Neural crest cell (in vitro differentiated cells): ENCODE results near the gene CLDN19. TPM values are rescaled to one million over a fixed set of nuclear protein-coding genes. Genes with fewer than 3 reads are reported as not detected.
"Not testable (repeated sequence)": the region's sequence is repeated elsewhere in the genome, so short reads cannot be mapped to it uniquely, and the experiment has no call there.

Source experiments
- DNase-seq: peaks from one replicate; pipeline ENCODE4 v3.0.0; 2021; ENCODE audit warnings: low read depth, mixed read lengths, low spot score
- H3K27ac Mint-ChIP-seq: one replicate; pipeline ENCODE4 v1.8.0; 2021; ENCODE audit warnings: mild to moderate bottlenecking, mixed read lengths; ENCODE audit not compliant: unreplicated experiment
- H3K27me3 Mint-ChIP-seq: 2 replicates; pipeline ENCODE4 v1.8.0; 2021; ENCODE audit warnings: low read depth, mild to moderate bottlenecking, mixed read lengths
- H3K36me3 Mint-ChIP-seq: 2 replicates; pipeline ENCODE4 v1.8.0; 2021; ENCODE audit warnings: low read depth, mild to moderate bottlenecking, mixed read lengths
- H3K4me1 Mint-ChIP-seq: 2 replicates; pipeline ENCODE4 v1.8.0; 2021; ENCODE audit warnings: mixed read lengths
- H3K4me3 Mint-ChIP-seq: one replicate; pipeline ENCODE4 v1.8.0; 2021; ENCODE audit warnings: mild to moderate bottlenecking, mixed read lengths
- H3K9me3 Mint-ChIP-seq: 2 replicates; pipeline ENCODE4 v1.8.0; 2021; ENCODE audit warnings: mixed read lengths
- total RNA-seq: library from RNA; stranded (reverse); gene quantifications from 2 replicates; pipeline ENCODE4 v1.2.1, GENCODE V29; 2021
- TF ChIP-seq, protein P1 (sequence below): fragments of 200-600 bp; sonication (generic); conservative IDR thresholded peaks from 2 replicates; pipeline ENCODE4 v1.5.0; 2021; ENCODE audit warnings: antibody characterized with exemption, mild to moderate bottlenecking

The CLDN19 gene
- total RNA-seq, 1 donor from 2014 or later, result 0.19 TPM

DNA sequence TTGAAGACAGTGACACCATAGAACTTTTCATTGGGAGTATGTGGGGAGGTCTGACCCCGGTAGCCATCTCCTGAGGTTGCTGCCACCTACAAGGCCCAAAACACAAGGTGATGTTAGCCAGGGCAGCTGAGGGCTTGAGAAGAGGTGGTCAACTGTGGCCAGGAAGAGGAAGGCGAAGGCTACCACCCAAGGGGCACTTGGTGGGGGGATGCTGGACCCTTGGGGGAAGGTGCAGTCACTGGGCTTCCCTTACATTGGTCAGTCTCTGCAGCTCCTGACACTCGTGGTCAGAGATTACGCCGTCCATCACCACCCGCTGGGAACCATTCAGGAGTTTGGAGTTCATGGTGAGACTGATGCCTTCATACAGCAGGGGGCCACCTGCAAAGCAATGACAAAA lies 12.2 kb upstream of the CLDN19 start:
- DNase-seq, result no peak
- TF ChIP-seq, protein P1, sequence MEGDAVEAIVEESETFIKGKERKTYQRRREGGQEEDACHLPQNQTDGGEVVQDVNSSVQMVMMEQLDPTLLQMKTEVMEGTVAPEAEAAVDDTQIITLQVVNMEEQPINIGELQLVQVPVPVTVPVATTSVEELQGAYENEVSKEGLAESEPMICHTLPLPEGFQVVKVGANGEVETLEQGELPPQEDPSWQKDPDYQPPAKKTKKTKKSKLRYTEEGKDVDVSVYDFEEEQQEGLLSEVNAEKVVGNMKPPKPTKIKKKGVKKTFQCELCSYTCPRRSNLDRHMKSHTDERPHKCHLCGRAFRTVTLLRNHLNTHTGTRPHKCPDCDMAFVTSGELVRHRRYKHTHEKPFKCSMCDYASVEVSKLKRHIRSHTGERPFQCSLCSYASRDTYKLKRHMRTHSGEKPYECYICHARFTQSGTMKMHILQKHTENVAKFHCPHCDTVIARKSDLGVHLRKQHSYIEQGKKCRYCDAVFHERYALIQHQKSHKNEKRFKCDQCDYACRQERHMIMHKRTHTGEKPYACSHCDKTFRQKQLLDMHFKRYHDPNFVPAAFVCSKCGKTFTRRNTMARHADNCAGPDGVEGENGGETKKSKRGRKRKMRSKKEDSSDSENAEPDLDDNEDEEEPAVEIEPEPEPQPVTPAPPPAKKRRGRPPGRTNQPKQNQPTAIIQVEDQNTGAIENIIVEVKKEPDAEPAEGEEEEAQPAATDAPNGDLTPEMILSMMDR, result no peak
- Mint-ChIP-seq H3K27me3 (no peaks in the 10 kb centered on the region), H3K4me3 (no peak overlapping the region), H3K36me3 (peaks cover 62% of the 10 kb centered on the region), H3K9me3 (peaks cover 5% of the 10 kb centered on the region), H3K4me1 (peaks cover 3% of the 10 kb centered on the region), H3K27ac (peak overlapping the region; percentile 24)

DNA sequence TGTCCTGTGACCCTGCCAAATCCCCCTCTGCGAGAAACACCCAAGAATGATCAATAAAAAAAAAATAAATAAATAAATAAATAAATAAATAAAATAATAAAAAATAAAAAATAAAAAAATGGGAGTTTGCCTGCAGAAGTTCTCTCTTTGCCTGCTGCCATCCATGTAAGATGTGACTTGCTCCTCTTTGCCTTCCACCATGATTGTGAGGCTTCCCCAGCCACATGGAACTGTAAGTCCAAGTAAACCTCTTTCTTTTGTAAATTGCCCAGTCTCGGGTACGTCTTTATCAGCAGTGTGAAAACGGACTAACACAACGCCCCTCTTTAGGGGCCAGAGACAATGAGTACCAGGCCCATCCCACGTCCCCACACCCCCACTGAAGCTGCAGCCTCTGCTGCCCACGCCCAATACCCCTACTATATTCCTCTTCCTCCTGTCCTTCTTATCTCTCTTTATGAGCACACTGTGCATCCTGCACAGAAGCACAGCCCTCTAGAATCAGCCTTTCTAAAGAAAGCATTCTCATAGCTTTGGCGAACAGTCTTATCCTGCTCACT lies 11.6 kb upstream of the CLDN19 start:
- not testable (repeated sequence) for DNase-seq, H3K27ac Mint-ChIP-seq, H3K27me3 Mint-ChIP-seq, H3K9me3 Mint-ChIP-seq, H3K4me3 Mint-ChIP-seq, H3K4me1 Mint-ChIP-seq
- peaks cover 64% of the 10 kb centered on the region for H3K36me3 Mint-ChIP-seq

GRCh38 chr1:42750041-42750440 lies 10.0 kb upstream of the CLDN19 start:
- TF ChIP-seq, protein P1, result no peak
- H3K4me3 Mint-ChIP-seq, result no peak overlapping the region
- no peaks in the 10 kb centered on the region for H3K27me3 Mint-ChIP-seq
- no peak overlapping the region for H3K27ac Mint-ChIP-seq
- peaks cover 5% of the 10 kb centered on the region for H3K9me3 Mint-ChIP-seq
- no peaks in the 10 kb centered on the region for H3K4me1 Mint-ChIP-seq
- no peak for DNase-seq
- peaks cover 64% of the 10 kb centered on the region for H3K36me3 Mint-ChIP-seq

DNA sequence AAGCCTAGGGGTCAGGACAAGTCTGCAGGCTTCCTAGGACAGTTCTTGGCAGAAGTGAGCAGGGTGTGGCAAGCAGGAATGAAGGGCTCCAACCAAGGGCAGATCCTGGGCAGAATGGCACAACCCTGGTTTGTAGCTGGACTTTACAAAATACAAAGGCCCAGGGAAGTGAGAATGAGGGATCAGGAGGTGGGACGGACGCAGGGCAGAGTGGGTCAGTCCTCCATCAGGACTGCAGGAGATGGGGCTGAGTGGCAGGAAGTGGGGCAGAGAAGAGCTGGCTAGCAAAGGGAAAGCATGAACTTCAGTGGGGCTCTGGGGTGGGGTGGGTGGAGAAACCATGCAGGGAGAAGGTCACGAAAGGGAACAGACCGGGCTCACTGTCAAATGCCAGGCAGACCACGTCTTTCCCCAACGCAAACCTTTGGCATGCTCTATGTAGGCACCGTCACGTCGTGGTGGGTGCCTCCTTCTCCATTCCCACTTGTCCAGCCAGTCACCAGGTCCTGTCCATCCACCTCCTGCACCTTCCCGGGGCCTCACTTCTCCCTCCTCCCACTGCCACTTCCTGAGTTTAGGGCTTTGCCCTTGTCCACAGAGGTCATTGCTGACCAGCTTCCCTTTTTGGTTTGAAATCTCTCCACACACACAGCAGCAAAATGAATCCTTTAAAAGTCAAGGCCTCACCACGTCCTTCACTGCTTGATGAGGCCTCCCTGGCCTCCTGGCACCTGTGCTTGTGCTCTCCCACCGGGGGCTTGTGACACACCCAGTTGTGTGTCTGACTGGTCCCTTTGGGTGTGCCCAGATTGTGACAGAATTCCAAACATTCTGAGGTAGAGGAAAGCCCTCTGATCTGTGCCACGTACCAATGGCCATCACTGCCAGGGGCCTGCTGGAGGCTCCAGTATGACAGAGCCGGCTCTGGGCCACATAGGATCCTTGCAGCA lies 8.7 kb upstream of the CLDN19 start:
- H3K9me3 Mint-ChIP-seq, result peaks cover 5% of the 10 kb centered on the region
- H3K27ac Mint-ChIP-seq, result no peak overlapping the region
- peaks cover 1% of the 10 kb centered on the region for H3K4me1 Mint-ChIP-seq
- DNase-seq, result no peak
- peaks cover 54% of the 10 kb centered on the region for H3K36me3 Mint-ChIP-seq
- TF ChIP-seq, protein P1, result no peak
- no peak overlapping the region for H3K4me3 Mint-ChIP-seq
- H3K27me3 Mint-ChIP-seq, result no peaks in the 10 kb centered on the region

DNA sequence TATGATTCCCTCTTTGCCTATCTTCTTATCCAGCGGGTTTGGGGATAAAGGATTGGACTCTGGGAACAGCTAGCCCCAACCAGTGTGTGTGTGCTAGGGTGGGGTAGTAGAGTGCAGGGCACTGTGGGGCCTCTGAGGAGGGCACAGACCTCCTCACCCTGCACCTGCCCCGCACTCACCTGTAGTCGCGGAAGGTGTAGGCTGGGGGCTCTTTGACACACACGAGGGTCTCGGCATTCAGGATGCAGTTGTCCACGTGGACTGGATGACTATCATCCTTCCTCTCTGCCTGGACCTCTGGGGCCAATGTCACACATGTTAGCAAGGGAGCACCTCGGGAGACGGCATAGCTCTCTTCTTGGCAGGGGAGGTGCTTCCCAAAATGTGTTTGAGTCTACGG lies 8.0 kb upstream of the CLDN19 start:
- Mint-ChIP-seq H3K27me3 (no peaks in the 10 kb centered on the region), H3K4me3 (no peak overlapping the region), H3K4me1 (peaks cover 8% of the 10 kb centered on the region), H3K9me3 (peaks cover 5% of the 10 kb centered on the region), H3K27ac (no peak overlapping the region), H3K36me3 (peaks cover 50% of the 10 kb centered on the region)
- TF ChIP-seq, protein P1, result no peak
- no peak for DNase-seq

DNA sequence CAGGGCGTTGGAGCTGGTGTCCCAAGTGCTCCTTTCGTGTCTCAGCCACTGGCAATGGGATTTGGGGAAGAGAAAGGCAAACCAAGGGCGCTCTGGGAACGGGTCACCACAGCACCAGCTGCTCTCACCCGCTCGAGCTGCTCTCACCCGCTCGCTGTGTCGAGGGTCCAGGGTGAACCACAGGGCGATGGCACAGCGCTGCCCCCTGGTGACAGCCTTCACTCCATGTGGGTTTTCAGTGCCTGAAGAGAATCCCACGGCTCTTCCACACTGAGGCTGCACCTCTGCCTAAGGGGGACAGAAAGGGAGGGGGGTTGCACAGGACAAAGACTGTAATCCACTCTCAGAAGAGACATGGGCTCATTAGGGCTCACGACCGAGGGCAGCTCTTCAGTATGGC lies 7.1 kb upstream of the CLDN19 start:
- H3K27ac Mint-ChIP-seq, result no peak overlapping the region
- peaks cover 5% of the 10 kb centered on the region for H3K9me3 Mint-ChIP-seq
- H3K4me3 Mint-ChIP-seq, result no peak overlapping the region
- peaks cover 41% of the 10 kb centered on the region for H3K36me3 Mint-ChIP-seq
- no peaks in the 10 kb centered on the region for H3K27me3 Mint-ChIP-seq
- peaks cover 16% of the 10 kb centered on the region for H3K4me1 Mint-ChIP-seq
- DNase-seq, result peak; percentile 66
- TF ChIP-seq, protein P1, result peak; percentile 69
